A673 (cell line): ENCODE results near the gene FDXR. TPM values are rescaled to one million over a fixed set of nuclear protein-coding genes. Genes with fewer than 3 reads are reported as not detected.

ENCODE experiments used
- BruUV-seq: library from RNA; stranded (reverse); fragments of 400-500 nt; replicated peaks from 2 replicates; lab custom pipeline; 2021; lab: Mats Ljungman, UMichigan
- CTCF ChIA-PET: fragments of 300-600 bp; sonication (Branson Sonifier 250); formaldehyde crosslinking; loops from one replicate; lab custom pipeline; 2022; ENCODE audit warnings: antibody characterized with exemption; lab: Charles Lee
- POLR2A ChIA-PET: fragments of 300-600 bp; sonication (Branson Sonifier 250); formaldehyde crosslinking; loops from one replicate; lab custom pipeline; 2022; ENCODE audit warnings: antibody characterized with exemption; ENCODE audit not compliant: low non-redundant PET; lab: Charles Lee
- DNase-seq: peaks from one replicate; pipeline ENCODE4 v3.0.0-alpha.2; 2015; ENCODE audit warnings: low spot score
- H3K27ac ChIP-seq: fragments of 200-600 bp; sonication (generic); 2 replicates; pipeline ENCODE4 v1.5.1; 2016; ENCODE audit warnings: mixed run types, low read depth, mild to moderate bottlenecking, mixed read lengths, antibody characterized with exemption, low read length; ENCODE audit not compliant: poor library complexity, severe bottlenecking
- H3K27me3 ChIP-seq: fragments of 200-600 bp; sonication (generic); replicated peaks from 2 replicates; pipeline ENCODE4 v1.6.1; 2017; ENCODE audit warnings: mixed run types, low read depth, mild to moderate bottlenecking, mixed read lengths, antibody characterized with exemption, low read length; ENCODE audit not compliant: insufficient read depth, poor library complexity
- H3K36me3 ChIP-seq: fragments of 200-600 bp; sonication (generic); 2 replicates; pipeline ENCODE4 v1.6.1; 2016; ENCODE audit warnings: mixed run types, mild to moderate bottlenecking, mixed read lengths, antibody characterized with exemption, low read length; ENCODE audit not compliant: insufficient read depth, poor library complexity, severe bottlenecking
- H3K4me1 ChIP-seq: fragments of 200-600 bp; sonication (generic); 2 replicates; pipeline ENCODE4 v1.6.1; 2017; ENCODE audit warnings: mixed run types, mild to moderate bottlenecking, mixed read lengths, antibody characterized with exemption, low read length; ENCODE audit not compliant: insufficient read depth, poor library complexity, severe bottlenecking
- H3K4me3 ChIP-seq: fragments of 200-600 bp; sonication (generic); 2 replicates; pipeline ENCODE4 v1.5.1; 2016; ENCODE audit warnings: low read depth, mixed run types, mild to moderate bottlenecking, mixed read lengths, low read length; ENCODE audit not compliant: poor library complexity, severe bottlenecking
- H3K9me3 ChIP-seq: fragments of 200-600 bp; sonication (generic); 2 replicates; pipeline ENCODE4 v1.6.1; 2016; ENCODE audit warnings: mixed run types, low read depth, mild to moderate bottlenecking, mixed read lengths, antibody characterized with exemption, low read length; ENCODE audit not compliant: poor library complexity, severe bottlenecking
- CTCF ChIP-seq: fragments of 300-800, 200-600 bp; sonication (generic); conservative IDR thresholded peaks from 2 replicates; pipeline ENCODE4 v1.5.1; 2017; ENCODE audit warnings: low read depth, mild to moderate bottlenecking, antibody characterized with exemption, low read length, moderate library complexity, mixed read lengths
- EZH2 ChIP-seq: fragments of 200-600 bp; sonication (generic); IDR thresholded peaks from 2 replicates; pipeline ENCODE4 v1.6.1; 2017; ENCODE audit warnings: borderline replicate concordance, low read depth, mild to moderate bottlenecking, mixed read lengths, antibody characterized with exemption, low read length; ENCODE audit not compliant: poor library complexity, severe bottlenecking
- intact Hi-C: fragments of 100-400 bp; cut with micrococcal nuclease; formaldehyde crosslinking; loops from one replicate; pipeline ENCODE4 v1.10.0; 2022; ENCODE audit not compliant: unreplicated experiment
- total RNA-seq: library from RNA; stranded (reverse); gene quantifications from 2 replicates; pipeline ENCODE4 v1.2.3, GENCODE V29; 2021

FDXR gene
- total RNA-seq, 1 experiment from 2014 or later, result 17.8 TPM

- POLR2A ChIA-PET, result no interaction called here
- intact Hi-C loops, result no loop called here
- CTCF ChIA-PET, result interaction anchor here (1.1 kb wide), 1 partner anchor 130 kb away, joined by 3 read pairs; no protein-coding TSS in a partner anchor
- H3K4me1 ChIP-seq, result peaks cover 23% of the 10 kb centered on the region
- H3K27ac ChIP-seq, result no peak overlapping the region
- H3K9me3 ChIP-seq, result no peaks in the 10 kb centered on the region
- H3K4me3 ChIP-seq, result no peak overlapping the region
- TF ChIP-seq CTCF (no peak), EZH2 (no peak)
- BruUV-seq, result no TSS peak
- no peaks in the 10 kb centered on the region for H3K36me3 ChIP-seq
- no peak for DNase-seq
- no peaks in the 10 kb centered on the region for H3K27me3 ChIP-seq
These were observed 1.8 kb upstream of the FDXR start for GRCh38 chr17:74874615-74875037.

- H3K4me3 ChIP-seq, result peak overlapping the region; percentile 77
- H3K27ac ChIP-seq, result peak overlapping the region; percentile 90
- H3K27me3 ChIP-seq, result no peaks in the 10 kb centered on the region
- no peaks in the 10 kb centered on the region for H3K9me3 ChIP-seq
- ChIA-PET POLR2A (no interaction called here), CTCF (interaction anchor here (0.8 to 1.5 kb wide), 3 partner anchors 87 to 130 kb away, joined by 3 to 5 read pairs (median 3); no protein-coding TSS in a partner anchor)
- no TSS peak for BruUV-seq
- no peaks in the 10 kb centered on the region for H3K36me3 ChIP-seq
- no peak for DNase-seq
- intact Hi-C loops, result no loop called here
- TF ChIP-seq EZH2 (no peak), CTCF (no peak)
- peaks cover 23% of the 10 kb centered on the region for H3K4me1 ChIP-seq
These were observed 1.2 kb upstream of the FDXR start for GRCh38 chr17:74873874-74874614.

DNA sequence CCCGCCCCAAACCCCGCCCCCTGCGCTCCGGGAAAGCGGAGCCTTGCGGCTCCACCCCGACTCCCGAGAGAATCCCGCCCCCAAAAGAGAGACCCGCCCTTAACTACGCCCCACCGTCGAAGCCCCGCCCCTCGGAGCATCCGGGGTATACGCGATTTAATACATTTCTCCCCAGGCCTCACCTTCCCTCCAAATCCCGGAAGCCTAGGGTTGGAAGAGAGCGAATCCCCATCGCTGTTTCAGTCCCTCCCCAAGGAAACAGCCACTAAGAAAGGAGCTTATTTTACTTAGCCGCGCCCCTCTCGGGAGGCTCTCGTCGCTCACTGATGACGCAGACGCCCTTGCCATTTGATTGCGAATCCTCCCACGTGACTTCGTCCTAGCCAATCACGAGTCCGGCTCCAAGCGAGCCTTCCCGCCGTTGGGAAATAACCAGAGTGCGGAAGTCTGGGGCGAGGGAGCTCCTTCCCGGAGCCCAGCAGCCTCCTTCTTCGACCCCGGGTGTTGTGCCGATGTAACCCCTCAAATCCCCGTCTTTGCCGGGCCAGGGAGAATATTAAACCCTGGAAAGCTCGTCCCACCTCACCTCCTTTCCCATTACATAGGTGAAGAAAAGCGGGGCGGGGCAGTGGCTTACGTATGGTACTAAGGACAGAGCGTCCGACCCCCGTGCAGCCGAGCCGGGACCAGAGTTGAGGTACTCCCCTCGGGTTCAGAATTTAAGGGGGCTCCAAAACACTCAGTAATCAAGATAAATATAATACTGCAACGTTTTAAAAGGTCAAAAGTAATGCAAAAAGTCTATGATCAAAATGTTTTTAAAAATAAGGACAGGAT, 461 bp upstream of the FDXR start:
- Histone ChIP-seq H3K27ac (peak overlapping the region; percentile 90), H3K4me3 (peak overlapping the region; percentile 77), H3K9me3 (no peaks in the 10 kb centered on the region), H3K36me3 (no peaks in the 10 kb centered on the region), H3K4me1 (peaks cover 23% of the 10 kb centered on the region), H3K27me3 (no peaks in the 10 kb centered on the region)
- BruUV-seq, result TSS peak; percentile 98
- POLR2A ChIA-PET, result interaction anchor here (0.5 to 1.2 kb wide), 5 partner anchors 80 to 583 kb away, joined by 3 to 12 read pairs (median 5); no protein-coding TSS in a partner anchor
- TF ChIP-seq CTCF (no peak), EZH2 (no peak)
- DNase-seq, result peak; percentile 100
- CTCF ChIA-PET, result interaction anchor here (0.5 to 1.5 kb wide), 6 partner anchors 50 to 137 kb away, joined by 3 to 12 read pairs (median 4); partner anchors contain the start of gene CDR2L
- intact Hi-C loops, result no loop called here
